ENCODE measurements around the gene CHKA. TPM values are rescaled to one million over a fixed set of nuclear protein-coding genes. Genes with fewer than 3 reads are reported as not detected.

CHKA gene
- total and polyA plus RNA-seq, 2 of the 8 experiments (the other 6 are each of a cell fraction or from before 2014, with no cell fraction given): 61.2 to 86.6 TPM

GRCh38 chr11:68081691-68082090, 39.5 kb downstream of the CHKA start:
- Histone ChIP-seq H2BK120ac (replicated peaks; ENCODE audit: low read depth, low read length) (no peak overlapping the region), H3K4ac (replicated peaks; ENCODE audit: insufficient read length, low read depth, low read length) (no peak overlapping the region), H3K23me2 (ENCODE audit: low read depth, low read length) (no peaks in the 10 kb centered on the region), H3K79me1 (ENCODE audit: low read depth, low read length) (peaks cover 14% of the 10 kb centered on the region), H3K14ac (ENCODE audit: insufficient read length) (no peak overlapping the region), H3K4me3 (ENCODE audit: extremely low read depth in 1 of 4, insufficient read depth in 2 of 4, low read depth in 3 of 4, low read length in 4 of 4) (no peak overlapping the region), H3K27me3 (replicated peaks in 1 of 4; ENCODE audit: control insufficient read depth in 3 of 4, extremely low read depth in 1 of 4, insufficient read depth in 3 of 4, low read length in 3 of 4) (no peaks in the 10 kb centered on the region), H4K5ac (ENCODE audit: insufficient read length, low read depth, low read length) (no peak overlapping the region), H2BK5ac (ENCODE audit: low read depth, low read length) (no peak overlapping the region), H3K18ac (ENCODE audit: extremely low read depth, low read length) (no peak overlapping the region), H3K9ac (replicated peaks in 1 of 4; ENCODE audit: extremely low read depth in 1 of 4, low read depth in 3 of 4, low read length in 3 of 4) (no peak overlapping the region), H3K23ac (ENCODE audit: insufficient read length) (no peak overlapping the region), H4K91ac (replicated peaks; ENCODE audit: insufficient read length, low read length) (no peak overlapping the region), H2BK15ac (ENCODE audit: low read length) (no peak overlapping the region), H2AFZ (ENCODE audit: low read length) (no peak overlapping the region), H3K56ac (replicated peaks; ENCODE audit: insufficient read length, low read depth, low read length) (no peak overlapping the region), H2BK20ac (ENCODE audit: low read length) (no peak overlapping the region), H4K8ac (ENCODE audit: extremely low read depth, insufficient read depth, low read length) (no peak overlapping the region), H3K4me1 (replicated peaks in 1 of 4; ENCODE audit: control insufficient read depth in 3 of 4, insufficient read depth in 4 of 4, low read length in 3 of 4) (no peaks in the 10 kb centered on the region), H3K79me2 (ENCODE audit: control insufficient read depth in 1 of 2, insufficient read depth in 2 of 2, low read length in 2 of 2) (peaks cover 3 to 66% of the 10 kb centered on the region in 2 experiments; a peak in 3 of 4 replicates), H3K36me3 (ENCODE audit: control insufficient read depth in 2 of 4, insufficient read depth in 4 of 4, low read length in 3 of 4) (peaks cover 5 to 37% (median 16%) of the 10 kb centered on the region in 4 experiments; a peak in 7 of 8 replicates), H3K9me3 (ENCODE audit: insufficient read depth in 2 of 2, low read depth in 1 of 2, low read length in 1 of 2) (no peaks in the 10 kb centered on the region), H3K4me2 (ENCODE audit: insufficient read depth in 1 of 2, low read depth in 2 of 2, low read length in 2 of 2) (no peak overlapping the region), H2AK5ac (ENCODE audit: low read depth, low read length) (no peak overlapping the region), H2BK12ac (ENCODE audit: low read depth, low read length) (no peak overlapping the region), H4K20me1 (replicated peaks in 1 of 2; ENCODE audit: control insufficient read depth in 1 of 2, insufficient read depth in 2 of 2, low read length in 2 of 2) (peaks cover 5 to 14% of the 10 kb centered on the region in 2 experiments), H3K27ac (ENCODE audit: low read depth, low read length) (no peak overlapping the region)
- WGBS, 2 experiments (ENCODE audit: extremely low coverage in 1 of 2, insufficient coverage in 1 of 2, insufficient read length in 1 of 2, insufficient replicate concordance in 2 of 2, low coverage in 1 of 2, low lambda C conversion rate in 2 of 2, missing lambda C conversion rate in 1 of 2): 97% methylated on average over 9 of the region's 9 CpGs; no CpG with 5 or more reads in 1 of the 2 experiments
- POLR2A ChIA-PET (ENCODE audit: partially characterized antibody): interaction anchor here (2.1 to 3.4 kb wide), 2 partner anchors 10 to 11 kb away, joined by 7 to 12 read pairs; no protein-coding TSS in a partner anchor
- DNase-seq (ENCODE audit: low read depth in 1 of 2, low spot score in 2 of 2) (no peak), FAIRE-seq (no peak)
- TF ChIP-seq EGR1 (IDR thresholded peaks at IDR 0.05; ENCODE audit: borderline replicate concordance, low read depth, low read length) (no peak), JUN (IDR thresholded peaks at IDR 0.05; ENCODE audit: low read depth, low read length) (no peak), KDM5A (IDR thresholded peaks at IDR 0.05; ENCODE audit: low read length) (no peak), CREB1 (IDR thresholded peaks at IDR 0.05) (no peak), ATF2 (IDR thresholded peaks at IDR 0.05; ENCODE audit: low read length) (no peak), KDM4A (IDR thresholded peaks at IDR 0.05; ENCODE audit: low read depth, low read length, severe bottlenecking) (no peak)
- CTCF ChIA-PET (ENCODE audit: partially characterized antibody): interaction anchor here (1.0 kb wide), 1 partner anchor 129 kb away, joined by 4 read pairs; no protein-coding TSS in a partner anchor

Data from H1 (cell line).